GM18507 (cell line): ENCODE measurements around the gene KDM8.
A peak's percentile ranks its signal among the peaks of the same experiment; 100 is the strongest.
"Not testable (repeated sequence)": the region's sequence is repeated elsewhere in the genome, so short reads cannot be mapped to it uniquely, and the experiment has no call there.

ENCODE experiments used
- DNase-seq: peaks from one replicate; pipeline ENCODE4 v3.0.0; 2011; ENCODE audit warnings: low read depth; ENCODE audit not compliant: insufficient read length; ENCODE audit errors: extremely low spot score
- FAIRE-seq: peaks from 2 replicates; lab custom pipeline; 2011; peaks lifted over from hg19 to GRCh38; lab: Jason Lieb, UNC

Gene KDM8

GRCh38 chr16:27237219-27238015 lies 34.1 kb downstream of the KDM8 start:
- no peak for DNase-seq

GRCh38 chr16:27238016-27238587 lies 34.8 kb downstream of the KDM8 start:
- DNase-seq: no peak
- no peak for FAIRE-seq

More at GRCh38 chr16:27237219-27238015, 34.1 kb downstream of the KDM8 start:
- FAIRE-seq: peak; percentile 88

GRCh38 chr16:27238591-27238990 lies 35.3 kb downstream of the KDM8 start:
- DNase-seq (no peak), FAIRE-seq (no peak)

- DNase-seq (no peak), FAIRE-seq (no peak)
Measured at GRCh38 chr16:27239026-27239425, 35.7 kb downstream of the KDM8 start.

GRCh38 chr16:27239906-27240655 lies 36.8 kb downstream of the KDM8 start:
- FAIRE-seq: no peak
- DNase-seq: no peak

- DNase-seq (no peak), FAIRE-seq (no peak)
Measured at GRCh38 chr16:27240948-27241531, 37.7 kb downstream of the KDM8 start.

- FAIRE-seq: no peak
Measured at GRCh38 chr16:27241658-27242057, 38.3 kb downstream of the KDM8 start.

GRCh38 chr16:27242398-27242797 lies 39.1 kb downstream of the KDM8 start:
- FAIRE-seq: no peak

More at GRCh38 chr16:27241658-27242057, 38.3 kb downstream of the KDM8 start:
- no peak for DNase-seq

GRCh38 chr16:27242868-27243590 lies 39.7 kb downstream of the KDM8 start:
- DNase-seq (no peak), FAIRE-seq (no peak)

More at GRCh38 chr16:27242398-27242797, 39.1 kb downstream of the KDM8 start:
- no peak for DNase-seq

GRCh38 chr16:27243725-27244362 lies 40.5 kb downstream of the KDM8 start:
- FAIRE-seq (no peak), DNase-seq (no peak)

GRCh38 chr16:27244363-27244755 lies 41.0 kb downstream of the KDM8 start:
- FAIRE-seq (no peak), DNase-seq (no peak)

GRCh38 chr16:27245276-27246172 lies 42.2 kb downstream of the KDM8 start:
- DNase-seq (no peak), FAIRE-seq (no peak)

GRCh38 chr16:27246439-27246838 lies 43.1 kb downstream of the KDM8 start:
- FAIRE-seq: no peak

GRCh38 chr16:27247076-27247475 lies 43.8 kb downstream of the KDM8 start:
- not testable (repeated sequence) for FAIRE-seq, DNase-seq

More at GRCh38 chr16:27246439-27246838, 43.1 kb downstream of the KDM8 start:
- no peak for DNase-seq

GRCh38 chr16:27248036-27248435 lies 44.7 kb downstream of the KDM8 start:
- FAIRE-seq (no peak), DNase-seq (no peak)

- DNase-seq, FAIRE-seq: not testable (repeated sequence)
Measured at GRCh38 chr16:27248886-27249285, 45.6 kb downstream of the KDM8 start.

GRCh38 chr16:27251541-27252205 lies 48.3 kb downstream of the KDM8 start:
- DNase-seq (no peak), FAIRE-seq (no peak)
